Dendritic cell treated with granulocyte-macrophage colony-stimulating factor and Interleukin-4, amounts not matched to agents 40 ng/mL and 50 ng/mL, for 4 days (primary cell): ENCODE data around the gene GIPC2.

ENCODE experiments used
- H3K27ac Mint-ChIP-seq: one replicate; pipeline ENCODE4 v1.8.0; 2022; ENCODE audit warnings: mild to moderate bottlenecking, mixed read lengths
- H3K27me3 Mint-ChIP-seq: one replicate; pipeline ENCODE4 v1.8.0; 2022; ENCODE audit warnings: mild to moderate bottlenecking, mixed read lengths
- H3K36me3 Mint-ChIP-seq: one replicate; pipeline ENCODE4 v1.8.0; 2022; ENCODE audit warnings: low read depth, mixed read lengths
- H3K4me1 Mint-ChIP-seq: one replicate; pipeline ENCODE4 v1.8.0; 2022; ENCODE audit warnings: low read depth, mixed read lengths
- H3K4me3 Mint-ChIP-seq: one replicate; pipeline ENCODE4 v1.8.0; 2022; ENCODE audit warnings: mild to moderate bottlenecking, moderate library complexity, mixed read lengths
- H3K9me3 Mint-ChIP-seq: one replicate; pipeline ENCODE4 v1.8.0; 2022; ENCODE audit warnings: mixed read lengths
- intact Hi-C: fragments of 100-400 bp; cut with micrococcal nuclease; formaldehyde crosslinking; loops from one replicate; pipeline ENCODE4 v1.15.0; 2022

The GIPC2 gene

GRCh38 chr1:78171736-78172590 lies 126.2 kb downstream of the GIPC2 start:
- Mint-ChIP-seq H3K4me1 (no peaks in the 10 kb centered on the region), H3K27me3 (no peaks in the 10 kb centered on the region), H3K9me3 (no peaks in the 10 kb centered on the region), H3K36me3 (no peaks in the 10 kb centered on the region), H3K4me3 (no peak overlapping the region), H3K27ac (no peak overlapping the region)
- intact Hi-C loops: no loop called here

GRCh38 chr1:78176448-78176847 lies 130.7 kb downstream of the GIPC2 start:
- no peaks in the 10 kb centered on the region for H3K36me3 Mint-ChIP-seq
- no peaks in the 10 kb centered on the region for H3K9me3 Mint-ChIP-seq
- no peaks in the 10 kb centered on the region for H3K4me1 Mint-ChIP-seq
- intact Hi-C loops: no loop called here
- H3K27ac Mint-ChIP-seq: no peak overlapping the region
- H3K27me3 Mint-ChIP-seq: no peaks in the 10 kb centered on the region
- H3K4me3 Mint-ChIP-seq: no peak overlapping the region

- H3K27me3 Mint-ChIP-seq: no peaks in the 10 kb centered on the region
- no peaks in the 10 kb centered on the region for H3K36me3 Mint-ChIP-seq
- no peak overlapping the region for H3K27ac Mint-ChIP-seq
- H3K4me1 Mint-ChIP-seq: no peaks in the 10 kb centered on the region
- intact Hi-C loops: no loop called here
- H3K4me3 Mint-ChIP-seq: no peak overlapping the region
- no peaks in the 10 kb centered on the region for H3K9me3 Mint-ChIP-seq
Observed at GRCh38 chr1:78177708-78178270, 132.0 kb downstream of the GIPC2 start.

- Mint-ChIP-seq H3K36me3 (no peaks in the 10 kb centered on the region), H3K4me3 (no peak overlapping the region), H3K27ac (no peak overlapping the region), H3K27me3 (no peaks in the 10 kb centered on the region), H3K4me1 (no peaks in the 10 kb centered on the region), H3K9me3 (no peaks in the 10 kb centered on the region)
- intact Hi-C loops: no loop called here
Observed at GRCh38 chr1:78178816-78179215, 133.1 kb downstream of the GIPC2 start.

- Mint-ChIP-seq H3K36me3 (no peaks in the 10 kb centered on the region), H3K27me3 (no peaks in the 10 kb centered on the region), H3K9me3 (no peaks in the 10 kb centered on the region), H3K4me3 (no peak overlapping the region), H3K27ac (no peak overlapping the region), H3K4me1 (no peaks in the 10 kb centered on the region)
- intact Hi-C loops: no loop called here
Observed at GRCh38 chr1:78184460-78185072, 138.8 kb downstream of the GIPC2 start.
